AG10803 (cell line): Measurements from ENCODE around the gene SPPL2C.

ENCODE experiments used
- DNase-seq: peaks from one replicate; pipeline ENCODE4 v3.0.0; 2010; ENCODE audit warnings: low read depth
- H3K4me3 ChIP-seq: 2 replicates; pipeline ENCODE4 v1.5.1; 2011; ENCODE audit warnings: mild to moderate bottlenecking, low read length, control low read depth
- TF ChIP-seq, protein P1 (sequence below): conservative IDR thresholded peaks from 2 replicates; pipeline ENCODE4 v1.5.1; 2011; ENCODE audit warnings: mild to moderate bottlenecking, low read length, control low read depth, inconsistent platforms

Gene SPPL2C

DNA sequence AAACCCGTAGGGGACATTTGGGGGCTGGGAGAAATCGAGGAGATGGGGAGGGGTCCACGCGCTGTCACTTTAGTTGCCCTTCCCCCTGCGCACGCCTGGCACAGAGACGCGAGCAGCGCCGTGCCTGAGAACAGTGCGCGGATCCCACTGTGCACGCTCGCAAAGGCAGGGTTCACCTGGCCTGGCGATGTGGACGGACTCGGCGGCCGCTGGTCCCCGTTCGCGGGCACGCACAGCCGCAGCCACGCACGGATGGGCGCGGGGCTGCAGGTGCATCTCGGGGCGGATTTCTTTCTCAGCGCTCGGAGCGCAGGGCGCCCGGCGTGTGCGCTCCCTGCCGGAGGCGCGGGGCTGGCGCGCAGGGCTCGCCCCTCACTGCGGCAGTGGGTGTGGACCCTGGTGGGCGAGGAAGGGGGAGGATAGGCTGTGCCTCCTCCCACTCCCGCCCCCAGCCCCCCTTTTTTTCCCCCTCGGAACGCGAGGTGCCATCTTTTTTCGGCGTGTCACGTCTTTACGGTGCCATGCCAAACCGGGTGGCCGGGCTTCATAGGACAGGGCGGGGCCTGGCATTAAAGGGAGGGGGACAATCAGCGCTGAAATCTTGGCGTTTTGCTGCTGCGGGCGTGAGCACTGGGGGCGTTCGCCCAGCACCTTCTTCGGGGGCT lies 50.8 kb downstream of the SPPL2C start:
- TF ChIP-seq, protein P1, sequence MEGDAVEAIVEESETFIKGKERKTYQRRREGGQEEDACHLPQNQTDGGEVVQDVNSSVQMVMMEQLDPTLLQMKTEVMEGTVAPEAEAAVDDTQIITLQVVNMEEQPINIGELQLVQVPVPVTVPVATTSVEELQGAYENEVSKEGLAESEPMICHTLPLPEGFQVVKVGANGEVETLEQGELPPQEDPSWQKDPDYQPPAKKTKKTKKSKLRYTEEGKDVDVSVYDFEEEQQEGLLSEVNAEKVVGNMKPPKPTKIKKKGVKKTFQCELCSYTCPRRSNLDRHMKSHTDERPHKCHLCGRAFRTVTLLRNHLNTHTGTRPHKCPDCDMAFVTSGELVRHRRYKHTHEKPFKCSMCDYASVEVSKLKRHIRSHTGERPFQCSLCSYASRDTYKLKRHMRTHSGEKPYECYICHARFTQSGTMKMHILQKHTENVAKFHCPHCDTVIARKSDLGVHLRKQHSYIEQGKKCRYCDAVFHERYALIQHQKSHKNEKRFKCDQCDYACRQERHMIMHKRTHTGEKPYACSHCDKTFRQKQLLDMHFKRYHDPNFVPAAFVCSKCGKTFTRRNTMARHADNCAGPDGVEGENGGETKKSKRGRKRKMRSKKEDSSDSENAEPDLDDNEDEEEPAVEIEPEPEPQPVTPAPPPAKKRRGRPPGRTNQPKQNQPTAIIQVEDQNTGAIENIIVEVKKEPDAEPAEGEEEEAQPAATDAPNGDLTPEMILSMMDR = no peak
- no peak for DNase-seq
- H3K4me3 ChIP-seq = peak overlapping the region; percentile 68

DNA sequence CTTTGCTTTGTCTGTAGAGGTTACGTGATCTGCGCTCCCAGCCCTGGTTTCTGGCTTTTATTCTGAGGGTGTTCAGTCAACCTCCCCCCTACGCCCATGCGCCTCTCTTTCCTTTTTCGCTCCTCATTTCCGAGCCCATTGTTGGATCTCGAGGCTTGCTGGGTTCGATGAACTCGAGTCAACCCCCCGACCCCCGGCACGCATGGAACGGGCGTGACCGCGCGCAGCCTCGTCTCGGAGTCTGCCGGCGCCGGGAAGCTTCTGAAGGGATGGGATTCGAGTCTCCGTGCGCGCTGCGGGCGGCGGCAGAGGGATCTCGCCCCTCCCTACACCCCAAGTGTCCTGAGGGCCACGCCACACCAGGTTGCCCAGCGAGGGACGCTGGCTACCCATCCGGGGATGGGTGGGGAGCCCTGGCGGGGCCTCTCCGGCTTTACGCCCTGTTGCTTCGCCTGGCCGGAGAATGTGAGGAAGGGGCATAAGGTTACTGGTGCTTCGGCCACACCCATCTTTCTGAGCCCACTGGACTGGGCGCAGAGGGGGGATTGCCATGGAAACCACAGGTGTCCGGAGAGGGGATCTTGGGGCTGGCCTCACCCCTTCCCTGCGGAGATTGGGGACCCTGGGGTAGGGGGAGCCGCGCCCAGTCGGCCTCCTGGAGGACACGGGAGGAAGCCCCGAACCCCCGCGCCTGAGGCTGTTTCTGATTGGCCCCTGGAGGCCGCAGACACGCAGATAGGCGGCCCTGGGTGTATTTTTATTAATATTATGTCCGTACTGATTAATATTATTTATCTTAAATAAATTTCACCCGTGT lies 51.5 kb downstream of the SPPL2C start:
- DNase-seq = no peak
- H3K4me3 ChIP-seq = no peak overlapping the region
- TF ChIP-seq, protein P1 = no peak
